ENCODE results near the gene ABHD5. TPM values are rescaled to one million over a fixed set of nuclear protein-coding genes. Genes with fewer than 3 reads are reported as not detected.

The ABHD5 gene
- total and polyA plus RNA-seq, 2 of the 13 experiments (the other 11 are each of a cell fraction or from before 2014, with no cell fraction given), result 4.5 to 13.3 TPM

DNA sequence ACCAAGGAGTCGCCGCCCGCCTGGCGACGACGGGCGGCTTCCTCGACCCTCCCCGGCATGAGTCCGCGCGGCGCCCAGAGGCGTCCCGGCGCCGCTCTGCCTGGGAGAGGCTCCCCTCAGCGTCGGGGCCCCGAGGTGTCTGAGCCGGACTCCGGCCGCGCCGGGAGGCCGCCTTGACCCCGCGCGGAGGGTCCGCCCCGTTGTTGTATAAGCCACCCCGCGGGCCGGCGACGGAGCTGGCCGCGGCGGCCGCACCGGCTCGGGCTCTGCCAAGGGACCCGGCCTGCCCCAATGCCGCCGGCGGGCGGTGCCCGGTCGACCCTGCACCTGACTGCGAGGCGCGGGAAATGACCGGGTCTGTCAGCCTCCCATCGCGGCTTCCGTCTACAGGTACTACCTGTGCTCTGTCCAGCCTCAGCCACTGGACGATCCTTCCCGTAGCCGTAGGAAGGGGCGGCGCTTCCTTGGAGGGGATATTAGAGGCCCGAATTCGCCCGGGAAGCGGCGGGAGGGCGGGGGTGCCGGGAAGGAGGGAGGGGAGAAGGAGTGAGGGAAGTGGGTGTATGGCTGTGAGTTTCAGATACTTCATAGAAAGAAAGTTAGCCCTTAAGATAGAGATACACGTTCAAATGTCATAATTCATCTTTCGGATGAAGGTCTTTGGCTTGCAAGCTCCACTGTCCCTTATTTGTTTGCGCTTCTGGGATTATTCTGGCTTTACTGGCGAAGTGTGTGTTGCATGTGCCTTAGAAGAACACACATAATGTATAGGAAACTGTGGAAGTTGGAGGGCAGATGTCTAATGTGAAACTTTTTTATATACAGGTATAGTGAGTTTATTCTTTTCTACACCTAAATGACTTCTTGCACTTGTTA lies 620 bp downstream of the ABHD5 start (continued):
- TF ChIP-seq, protein P1, sequence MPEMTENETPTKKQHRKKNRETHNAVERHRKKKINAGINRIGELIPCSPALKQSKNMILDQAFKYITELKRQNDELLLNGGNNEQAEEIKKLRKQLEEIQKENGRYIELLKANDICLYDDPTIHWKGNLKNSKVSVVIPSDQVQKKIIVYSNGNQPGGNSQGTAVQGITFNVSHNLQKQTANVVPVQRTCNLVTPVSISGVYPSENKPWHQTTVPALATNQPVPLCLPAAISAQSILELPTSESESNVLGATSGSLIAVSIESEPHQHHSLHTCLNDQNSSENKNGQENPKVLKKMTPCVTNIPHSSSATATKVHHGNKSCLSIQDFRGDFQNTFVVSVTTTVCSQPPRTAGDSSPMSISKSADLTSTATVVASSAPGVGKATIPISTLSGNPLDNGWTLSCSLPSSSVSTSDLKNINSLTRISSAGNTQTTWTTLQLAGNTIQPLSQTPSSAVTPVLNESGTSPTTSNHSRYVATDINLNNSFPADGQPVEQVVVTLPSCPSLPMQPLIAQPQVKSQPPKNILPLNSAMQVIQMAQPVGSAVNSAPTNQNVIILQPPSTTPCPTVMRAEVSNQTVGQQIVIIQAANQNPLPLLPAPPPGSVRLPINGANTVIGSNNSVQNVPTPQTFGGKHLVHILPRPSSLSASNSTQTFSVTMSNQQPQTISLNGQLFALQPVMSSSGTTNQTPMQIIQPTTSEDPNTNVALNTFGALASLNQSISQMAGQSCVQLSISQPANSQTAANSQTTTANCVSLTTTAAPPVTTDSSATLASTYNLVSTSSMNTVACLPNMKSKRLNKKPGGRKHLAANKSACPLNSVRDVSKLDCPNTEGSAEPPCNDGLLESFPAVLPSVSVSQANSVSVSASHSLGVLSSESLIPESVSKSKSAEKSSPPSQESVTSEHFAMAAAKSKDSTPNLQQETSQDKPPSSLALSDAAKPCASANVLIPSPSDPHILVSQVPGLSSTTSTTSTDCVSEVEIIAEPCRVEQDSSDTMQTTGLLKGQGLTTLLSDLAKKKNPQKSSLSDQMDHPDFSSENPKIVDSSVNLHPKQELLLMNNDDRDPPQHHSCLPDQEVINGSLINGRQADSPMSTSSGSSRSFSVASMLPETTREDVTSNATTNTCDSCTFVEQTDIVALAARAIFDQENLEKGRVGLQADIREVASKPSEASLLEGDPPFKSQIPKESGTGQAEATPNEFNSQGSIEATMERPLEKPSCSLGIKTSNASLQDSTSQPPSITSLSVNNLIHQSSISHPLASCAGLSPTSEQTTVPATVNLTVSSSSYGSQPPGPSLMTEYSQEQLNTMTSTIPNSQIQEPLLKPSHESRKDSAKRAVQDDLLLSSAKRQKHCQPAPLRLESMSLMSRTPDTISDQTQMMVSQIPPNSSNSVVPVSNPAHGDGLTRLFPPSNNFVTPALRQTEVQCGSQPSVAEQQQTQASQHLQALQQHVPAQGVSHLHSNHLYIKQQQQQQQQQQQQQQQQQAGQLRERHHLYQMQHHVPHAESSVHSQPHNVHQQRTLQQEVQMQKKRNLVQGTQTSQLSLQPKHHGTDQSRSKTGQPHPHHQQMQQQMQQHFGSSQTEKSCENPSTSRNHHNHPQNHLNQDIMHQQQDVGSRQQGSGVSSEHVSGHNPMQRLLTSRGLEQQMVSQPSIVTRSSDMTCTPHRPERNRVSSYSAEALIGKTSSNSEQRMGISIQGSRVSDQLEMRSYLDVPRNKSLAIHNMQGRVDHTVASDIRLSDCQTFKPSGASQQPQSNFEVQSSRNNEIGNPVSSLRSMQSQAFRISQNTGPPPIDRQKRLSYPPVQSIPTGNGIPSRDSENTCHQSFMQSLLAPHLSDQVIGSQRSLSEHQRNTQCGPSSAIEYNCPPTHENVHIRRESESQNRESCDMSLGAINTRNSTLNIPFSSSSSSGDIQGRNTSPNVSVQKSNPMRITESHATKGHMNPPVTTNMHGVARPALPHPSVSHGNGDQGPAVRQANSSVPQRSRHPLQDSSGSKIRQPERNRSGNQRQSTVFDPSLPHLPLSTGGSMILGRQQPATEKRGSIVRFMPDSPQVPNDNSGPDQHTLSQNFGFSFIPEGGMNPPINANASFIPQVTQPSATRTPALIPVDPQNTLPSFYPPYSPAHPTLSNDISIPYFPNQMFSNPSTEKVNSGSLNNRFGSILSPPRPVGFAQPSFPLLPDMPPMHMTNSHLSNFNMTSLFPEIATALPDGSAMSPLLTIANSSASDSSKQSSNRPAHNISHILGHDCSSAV (CRISPR knock-in tag; IDR thresholded peaks at IDR 0.05; ENCODE audit: borderline replicate concordance), result no peak
- no peak for TF ChIP-seq PRMT3 (CRISPR knock-in tag; IDR thresholded peaks at IDR 0.05; ENCODE audit: borderline replicate concordance, low read depth)
- no peak for TF ChIP-seq ZNF432 (CRISPR knock-in tag; IDR thresholded peaks at IDR 0.05; ENCODE audit: borderline replicate concordance)
- TF ChIP-seq, protein P2, sequence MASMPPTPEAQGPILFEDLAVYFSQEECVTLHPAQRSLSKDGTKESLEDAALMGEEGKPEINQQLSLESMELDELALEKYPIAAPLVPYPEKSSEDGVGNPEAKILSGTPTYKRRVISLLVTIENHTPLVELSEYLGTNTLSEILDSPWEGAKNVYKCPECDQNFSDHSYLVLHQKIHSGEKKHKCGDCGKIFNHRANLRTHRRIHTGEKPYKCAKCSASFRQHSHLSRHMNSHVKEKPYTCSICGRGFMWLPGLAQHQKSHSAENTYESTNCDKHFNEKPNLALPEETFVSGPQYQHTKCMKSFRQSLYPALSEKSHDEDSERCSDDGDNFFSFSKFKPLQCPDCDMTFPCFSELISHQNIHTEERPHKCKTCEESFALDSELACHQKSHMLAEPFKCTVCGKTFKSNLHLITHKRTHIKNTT (CRISPR knock-in tag; IDR thresholded peaks at IDR 0.05), result no peak
- TF ChIP-seq ZNF883 (CRISPR knock-in tag; IDR thresholded peaks at IDR 0.05; ENCODE audit: not compliant biosample characterization), result no peak
- TF ChIP-seq DNMT1 (CRISPR knock-in tag; IDR thresholded peaks at IDR 0.05), result no peak
- TF ChIP-seq, protein P3, sequence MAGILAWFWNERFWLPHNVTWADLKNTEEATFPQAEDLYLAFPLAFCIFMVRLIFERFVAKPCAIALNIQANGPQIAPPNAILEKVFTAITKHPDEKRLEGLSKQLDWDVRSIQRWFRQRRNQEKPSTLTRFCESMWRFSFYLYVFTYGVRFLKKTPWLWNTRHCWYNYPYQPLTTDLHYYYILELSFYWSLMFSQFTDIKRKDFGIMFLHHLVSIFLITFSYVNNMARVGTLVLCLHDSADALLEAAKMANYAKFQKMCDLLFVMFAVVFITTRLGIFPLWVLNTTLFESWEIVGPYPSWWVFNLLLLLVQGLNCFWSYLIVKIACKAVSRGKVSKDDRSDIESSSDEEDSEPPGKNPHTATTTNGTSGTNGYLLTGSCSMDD (CRISPR knock-in tag; IDR thresholded peaks at IDR 0.05), result no peak
- TF ChIP-seq KLF9 (CRISPR knock-in tag; IDR thresholded peaks at IDR 0.05; ENCODE audit: low read depth), result no peak
- TF ChIP-seq, protein P4, sequence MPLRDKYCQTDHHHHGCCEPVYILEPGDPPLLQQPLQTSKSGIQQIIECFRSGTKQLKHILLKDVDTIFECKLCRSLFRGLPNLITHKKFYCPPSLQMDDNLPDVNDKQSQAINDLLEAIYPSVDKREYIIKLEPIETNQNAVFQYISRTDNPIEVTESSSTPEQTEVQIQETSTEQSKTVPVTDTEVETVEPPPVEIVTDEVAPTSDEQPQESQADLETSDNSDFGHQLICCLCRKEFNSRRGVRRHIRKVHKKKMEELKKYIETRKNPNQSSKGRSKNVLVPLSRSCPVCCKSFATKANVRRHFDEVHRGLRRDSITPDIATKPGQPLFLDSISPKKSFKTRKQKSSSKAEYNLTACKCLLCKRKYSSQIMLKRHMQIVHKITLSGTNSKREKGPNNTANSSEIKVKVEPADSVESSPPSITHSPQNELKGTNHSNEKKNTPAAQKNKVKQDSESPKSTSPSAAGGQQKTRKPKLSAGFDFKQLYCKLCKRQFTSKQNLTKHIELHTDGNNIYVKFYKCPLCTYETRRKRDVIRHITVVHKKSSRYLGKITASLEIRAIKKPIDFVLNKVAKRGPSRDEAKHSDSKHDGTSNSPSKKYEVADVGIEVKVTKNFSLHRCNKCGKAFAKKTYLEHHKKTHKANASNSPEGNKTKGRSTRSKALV (CRISPR knock-in tag; IDR thresholded peaks at IDR 0.05), result no peak
- no peak for TF ChIP-seq IKZF1 (IDR thresholded peaks at IDR 0.05)
- no peak for TF ChIP-seq ATAD3A (CRISPR knock-in tag; IDR thresholded peaks at IDR 0.05)
- no peak for TF ChIP-seq ZNF530 (CRISPR knock-in tag; IDR thresholded peaks at IDR 0.05; ENCODE audit: low read depth)
- TF ChIP-seq, protein P5, sequence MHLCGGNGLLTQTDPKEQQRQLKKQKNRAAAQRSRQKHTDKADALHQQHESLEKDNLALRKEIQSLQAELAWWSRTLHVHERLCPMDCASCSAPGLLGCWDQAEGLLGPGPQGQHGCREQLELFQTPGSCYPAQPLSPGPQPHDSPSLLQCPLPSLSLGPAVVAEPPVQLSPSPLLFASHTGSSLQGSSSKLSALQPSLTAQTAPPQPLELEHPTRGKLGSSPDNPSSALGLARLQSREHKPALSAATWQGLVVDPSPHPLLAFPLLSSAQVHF (CRISPR knock-in tag; IDR thresholded peaks at IDR 0.05), result peak; percentile 56; the same call in 1 of the 2 replicates
- peak; percentile 10; the same call in 1 of the 2 replicates for TF ChIP-seq ZSCAN25 (CRISPR knock-in tag; IDR thresholded peaks at IDR 0.05)
- no peak; the same call in 1 of the 2 replicates for TF ChIP-seq ESRRA (CRISPR knock-in tag; IDR thresholded peaks at IDR 0.05; ENCODE audit: low read depth)

Data from HepG2 (cell line).